ENCODE measurements around the gene ITPR1. TPM values are rescaled to one million over a fixed set of nuclear protein-coding genes. Genes with fewer than 3 reads are reported as not detected.
A peak's percentile ranks its signal among the peaks of the same experiment; 100 is the strongest.

Gene ITPR1
- total and polyA plus RNA-seq, 10 of the 15 experiments (the other 5 are each of a cell fraction or from before 2014, with no cell fraction given): 12.2 to 239 (median 28.4) TPM

DNA sequence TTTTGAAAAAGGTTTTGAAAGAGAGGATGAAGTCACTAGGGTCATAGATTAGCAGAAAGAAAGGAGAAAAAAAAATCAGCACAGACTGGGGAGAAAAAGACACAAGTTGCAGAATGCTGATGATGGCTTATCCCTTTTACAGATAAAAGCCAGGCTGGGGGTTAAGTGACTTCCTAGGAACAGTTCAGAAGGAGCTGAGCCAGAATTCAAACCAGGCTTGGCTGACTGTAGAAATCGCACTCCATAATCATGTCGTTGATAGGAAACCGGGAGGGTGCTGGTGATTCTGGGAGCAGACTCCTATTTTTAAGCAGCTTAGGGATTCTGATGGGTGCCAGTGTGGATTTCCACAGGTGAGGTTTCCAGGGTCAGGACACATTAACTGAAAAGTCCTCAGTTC is 326.6 kb downstream of the ITPR1 start:
- Histone ChIP-seq H3K79me2 (ENCODE audit: control insufficient read depth, insufficient read depth, low read length) (no peaks in the 10 kb centered on the region), H3K9me3 (replicated peaks; ENCODE audit: control insufficient read depth, insufficient read depth, low read length) (no peaks in the 10 kb centered on the region; the same call in 2 of the 3 replicates), H4K20me1 (ENCODE audit: control insufficient read depth, insufficient read depth) (no peaks in the 10 kb centered on the region), H3K27me3 (replicated peaks in 1 of 2; ENCODE audit: control insufficient read depth in 2 of 2, insufficient read depth in 2 of 2, low read length in 1 of 2) (no peaks in the 10 kb centered on the region), H3K4me3 (no peak overlapping the region), H3K36me3 (ENCODE audit: control insufficient read depth in 2 of 2, insufficient read depth in 2 of 2, low read length in 1 of 2) (peaks cover 12 to 38% of the 10 kb centered on the region in 2 experiments; a peak in 3 of 4 replicates), H3K4me2 (ENCODE audit: control insufficient read depth, insufficient read depth) (no peak overlapping the region), H3K27ac (ENCODE audit: control insufficient read depth, insufficient read depth) (no peak overlapping the region), H3K4me1 (ENCODE audit: control insufficient read depth, insufficient read depth, low read length) (no peaks in the 10 kb centered on the region), H2AFZ (ENCODE audit: control insufficient read depth, low read depth, low read length) (no peak overlapping the region), H3K9ac (ENCODE audit: control insufficient read depth, insufficient read depth, low read length) (no peak overlapping the region)
- no peak for DNase-seq (ENCODE audit: low read depth, low spot score)
- TF ChIP-seq RBBP5 (conservative IDR thresholded peaks at IDR 0.05) (no peak), SRF (IDR thresholded peaks at IDR 0.05; ENCODE audit: low read depth in 2 of 2, low read length in 2 of 2) (no peak), POLR2A (IDR thresholded peaks at IDR 0.05; ENCODE audit: low read depth, low read length) (no peak), GATAD2B (conservative IDR thresholded peaks at IDR 0.05; ENCODE audit: low read depth) (no peak), ZNF24 (IDR thresholded peaks at IDR 0.05) (no peak), BRCA1 (IDR thresholded peaks at IDR 0.05; ENCODE audit: low read depth, low read length) (no peak), SIX5 (IDR thresholded peaks at IDR 0.05; ENCODE audit: low read depth, low read length, severe bottlenecking) (no peak), TBL1XR1 (IDR thresholded peaks at IDR 0.05; ENCODE audit: low read depth, low read length) (no peak), ZNF207 (IDR thresholded peaks at IDR 0.05; ENCODE audit: borderline replicate concordance) (no peak), JUND (IDR thresholded peaks at IDR 0.05; ENCODE audit: low read depth, low read length) (no peak)
- ChIA-PET SMC1A (ENCODE audit: uncharacterized antibody, unreplicated experiment) (interaction anchor here (2.0 kb wide), 1 partner anchor 30 kb away, joined by 5 read pairs; no protein-coding TSS in a partner anchor), RAD21 (ENCODE audit: unreplicated experiment) (no interaction called here), CTCF (no interaction called here), POLR2A (no interaction called here)
- in situ Hi-C loops (cut with MboI) (no loop called here), intact Hi-C loops (cut with micrococcal nuclease; ENCODE audit: unreplicated experiment) (no loop called here)
- WGBS (ENCODE audit: insufficient coverage, insufficient replicate concordance, low lambda C conversion rate, missing lambda C conversion rate): 94% methylated on average over 3 of the region's 3 CpGs
- ATAC-seq: no peak
- BruUV-seq (replicated peaks): TSS peak; percentile 7
- no peak for FAIRE-seq

Data from GM12878 (cell line).